PFSK-1 (cell line): Measurements from ENCODE around the gene NR4A2.

Experiments
- POLR2AphosphoS5 ChIP-seq: IDR thresholded peaks from 2 replicates; pipeline ENCODE4 v1.6.1; 2012; ENCODE audit warnings: low read depth, mild to moderate bottlenecking, control low read depth, low read length, moderate library complexity
- TAF1 ChIP-seq: IDR thresholded peaks from 2 replicates; pipeline ENCODE4 v1.6.1; 2012; ENCODE audit warnings: low read length, control low read depth, borderline replicate concordance; ENCODE audit not compliant: insufficient read depth

DNA sequence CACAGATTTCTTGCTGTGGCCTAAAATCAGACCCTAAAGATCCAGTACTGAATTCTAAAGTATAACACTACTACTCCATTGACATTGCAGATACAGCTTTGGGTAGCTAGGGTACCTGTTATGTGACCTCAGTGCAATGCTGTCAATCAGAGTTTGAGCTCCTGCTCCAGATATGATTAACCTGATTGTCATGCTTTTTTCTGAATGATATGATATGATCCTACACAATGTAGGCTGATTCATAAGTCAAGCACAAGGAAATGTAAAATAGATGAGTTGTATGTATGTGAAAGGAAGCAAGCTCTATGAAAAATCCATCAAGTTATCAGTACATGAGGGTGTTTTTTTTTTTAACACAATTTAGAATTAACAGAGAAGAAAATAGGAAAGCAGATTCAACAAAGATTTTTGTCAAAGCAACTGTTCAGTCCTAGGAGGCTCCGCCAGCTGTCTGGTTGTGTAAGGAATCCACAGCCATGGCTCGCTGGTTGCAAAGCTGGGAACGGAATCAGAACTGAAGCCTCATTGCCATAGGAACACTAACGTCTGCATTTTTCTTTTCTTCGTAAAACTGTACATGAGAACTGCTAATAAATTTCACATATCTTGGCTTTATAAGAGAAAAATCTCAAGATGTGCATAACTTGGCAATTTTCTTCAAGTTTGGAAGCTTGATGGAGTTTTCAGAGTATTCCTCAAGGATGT, 52.9 kb downstream of the NR4A2 start:
- TF ChIP-seq TAF1 (no peak), POLR2AphosphoS5 (no peak)
